Fibroblast of peridontal ligament (primary cell): ENCODE measurements around the gene SERPINA9.

Source experiments
- DNase-seq: peaks from one replicate; pipeline ENCODE4 v3.0.0-alpha.2; 2010; ENCODE audit errors: extremely low read depth

SERPINA9 gene

DNA sequence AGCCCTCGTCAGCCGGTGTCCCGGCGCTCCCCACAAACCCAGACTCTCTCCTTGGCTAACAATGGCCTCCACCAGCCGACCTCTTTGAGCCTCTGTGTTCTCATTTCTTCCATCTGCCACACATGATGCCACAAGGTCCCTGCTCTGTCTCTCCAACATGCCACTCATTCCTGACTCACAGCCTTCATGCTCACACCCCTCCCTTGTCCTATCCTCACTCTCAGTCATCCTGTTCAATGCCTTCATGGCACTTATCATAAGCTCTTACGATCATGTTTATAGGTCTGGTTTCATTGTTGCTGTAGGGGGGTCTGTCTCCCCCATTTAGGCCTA lies 13.8 kb downstream of the SERPINA9 start:
- DNase-seq, result no peak

DNA sequence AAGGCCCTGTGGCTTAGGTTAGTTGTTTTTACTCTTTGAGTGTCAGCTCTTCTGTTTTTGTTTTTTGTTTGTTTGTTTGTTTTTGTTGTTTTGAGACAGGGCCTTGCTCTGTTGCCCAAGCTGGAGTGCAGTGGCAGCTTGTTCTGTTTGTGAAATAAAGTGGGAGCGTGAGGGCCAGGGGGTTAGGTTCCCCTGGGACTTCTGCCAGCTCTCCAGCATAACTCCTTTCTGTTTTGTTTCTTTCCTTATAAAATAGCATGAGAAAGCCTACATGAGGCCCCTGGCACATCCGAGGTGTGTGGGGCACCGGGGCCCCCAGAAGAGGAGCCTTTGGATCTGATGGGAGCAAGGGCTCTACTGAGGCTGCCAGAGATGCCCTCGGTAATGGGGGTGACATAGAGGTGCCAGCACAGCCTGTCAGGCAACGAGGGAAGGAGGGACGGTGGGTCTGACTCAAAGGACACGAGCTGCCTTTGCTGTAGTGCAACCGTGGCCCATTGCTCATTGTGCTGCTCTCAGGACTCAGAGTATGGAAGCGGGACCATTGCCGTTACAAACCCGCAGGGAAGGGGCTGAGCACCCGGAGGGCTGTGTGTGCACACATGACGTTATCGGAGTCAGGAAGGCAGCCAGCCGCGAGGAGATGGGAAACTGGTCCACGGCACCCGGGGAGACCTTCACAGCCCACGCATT lies 14.3 kb downstream of the SERPINA9 start:
- DNase-seq, result no peak

DNA sequence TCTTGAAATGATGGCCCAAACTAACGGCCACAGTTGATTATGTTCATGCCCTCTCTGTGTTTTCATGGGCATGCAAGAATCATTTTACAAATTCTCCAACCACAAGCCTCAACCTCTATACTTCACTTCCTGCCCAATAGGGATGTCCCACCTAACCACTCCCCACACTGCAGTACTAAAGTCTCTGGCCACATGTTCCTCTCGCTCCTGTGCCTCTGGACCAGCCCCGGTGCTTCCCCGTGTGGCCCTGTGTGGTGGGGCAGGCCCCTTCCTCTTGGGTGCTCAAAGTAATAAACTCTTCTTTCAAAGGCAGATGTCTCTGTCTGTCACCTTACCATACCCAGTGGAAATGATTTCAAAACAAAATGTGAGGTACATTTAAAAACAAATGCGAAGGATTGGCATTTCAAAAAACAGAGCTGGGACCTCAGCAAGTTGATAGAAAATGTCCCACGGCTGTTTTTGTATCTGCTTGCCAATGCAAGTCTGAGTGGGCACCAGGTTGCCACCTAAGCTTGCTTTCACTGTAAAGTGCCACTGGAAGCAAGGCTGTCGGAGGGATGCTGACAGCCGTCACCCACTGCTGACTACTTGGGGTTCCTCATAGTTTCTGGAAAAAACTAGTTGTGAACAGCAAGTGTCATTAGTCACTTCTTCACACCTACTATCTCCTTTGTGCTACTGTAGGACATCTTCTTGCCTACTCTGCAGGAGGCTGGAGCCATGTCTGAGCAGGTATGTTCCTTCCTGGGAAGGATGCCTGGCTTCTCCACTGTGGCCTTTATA lies 15.2 kb downstream of the SERPINA9 start:
- DNase-seq, result no peak

DNA sequence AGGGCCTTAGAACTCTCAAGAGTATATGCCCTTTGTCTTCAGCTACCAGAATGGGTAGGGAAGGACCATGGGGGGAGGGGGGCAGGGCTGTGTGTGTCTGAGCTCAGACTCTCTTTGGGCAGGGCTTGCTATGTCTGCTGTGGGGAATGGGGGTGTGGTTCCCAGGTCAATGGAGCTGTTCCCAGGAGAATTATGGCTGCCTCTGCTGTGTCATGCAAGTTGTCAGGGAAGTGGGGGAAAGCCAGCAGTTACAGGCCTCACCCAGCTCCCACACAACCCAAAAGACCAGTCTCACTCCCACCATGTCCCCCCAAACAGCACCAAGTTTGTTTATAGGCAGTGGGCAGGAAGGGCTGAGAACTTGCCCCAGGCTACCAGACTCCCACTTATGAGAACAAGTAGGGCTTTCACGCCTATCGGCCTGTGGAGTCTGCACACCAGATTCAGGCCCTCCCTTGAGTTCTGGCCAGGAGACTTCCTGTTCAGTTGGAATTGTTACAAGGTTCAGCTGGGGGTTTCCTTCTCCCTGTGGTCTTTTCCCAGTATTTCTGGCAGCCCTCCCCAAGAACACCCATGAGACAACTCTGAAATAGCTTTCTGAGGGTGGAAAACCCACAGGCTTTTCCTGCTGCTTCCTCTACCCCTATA lies 17.3 kb downstream of the SERPINA9 start:
- DNase-seq, result no peak

DNA sequence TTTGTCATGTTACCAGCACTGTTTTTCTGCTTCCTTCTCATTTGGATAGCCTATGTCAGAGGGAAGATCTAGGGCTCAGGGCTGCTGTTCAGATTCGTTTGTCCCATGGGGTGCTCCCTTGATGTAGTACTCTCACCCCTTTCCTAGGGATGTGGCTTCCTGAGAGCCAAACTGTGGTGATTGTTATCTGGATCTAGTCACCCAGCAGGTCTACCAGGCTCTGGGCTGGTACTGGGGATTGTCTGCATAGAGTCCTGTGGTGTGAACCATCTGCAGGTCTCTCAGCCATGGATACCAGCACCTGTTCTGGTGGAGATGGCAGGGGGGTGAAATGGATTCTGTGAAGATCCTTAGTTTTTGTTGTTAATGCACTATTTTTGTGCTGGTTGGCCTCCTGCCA lies 17.9 kb downstream of the SERPINA9 start:
- no peak for DNase-seq

DNA sequence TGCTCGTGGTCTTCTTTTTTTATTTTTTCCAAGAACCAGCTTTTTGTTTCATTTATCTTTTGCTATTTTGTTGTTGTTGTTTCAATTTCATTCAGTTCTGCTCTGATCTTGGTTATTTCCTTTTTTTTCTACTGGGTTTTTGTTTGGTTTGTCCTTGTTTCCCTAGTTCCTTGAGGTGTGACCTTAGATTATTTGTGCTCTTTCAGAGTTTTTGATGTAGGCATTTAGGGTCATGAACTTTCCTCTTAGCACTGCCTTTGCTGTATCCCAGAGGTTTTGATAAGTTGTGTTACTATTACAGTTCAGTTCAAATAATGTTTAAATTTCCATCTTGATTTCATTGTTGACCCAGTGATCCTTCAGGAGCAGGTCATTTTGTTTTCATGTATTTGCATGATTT lies 20.1 kb downstream of the SERPINA9 start:
- DNase-seq, result no peak

DNA sequence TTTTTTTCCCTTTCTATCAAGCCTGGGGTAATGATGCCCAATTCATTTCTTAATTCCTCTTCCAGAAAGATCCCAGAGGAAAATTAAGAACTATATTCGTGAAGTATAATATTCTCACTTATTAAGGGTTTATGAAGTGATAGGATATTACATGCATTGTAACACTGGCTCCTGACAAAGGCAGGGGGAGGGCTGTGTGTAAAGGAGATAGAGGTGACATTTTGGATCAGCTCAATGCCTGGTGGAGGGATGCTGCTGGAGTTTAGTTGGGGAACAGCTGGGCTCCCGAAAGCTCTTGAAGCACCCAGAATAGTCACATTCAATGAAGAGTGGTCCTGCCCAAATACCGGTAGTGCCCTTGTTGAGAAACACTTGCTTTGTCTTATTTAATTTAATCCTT lies 24.2 kb downstream of the SERPINA9 start:
- DNase-seq, result no peak

DNA sequence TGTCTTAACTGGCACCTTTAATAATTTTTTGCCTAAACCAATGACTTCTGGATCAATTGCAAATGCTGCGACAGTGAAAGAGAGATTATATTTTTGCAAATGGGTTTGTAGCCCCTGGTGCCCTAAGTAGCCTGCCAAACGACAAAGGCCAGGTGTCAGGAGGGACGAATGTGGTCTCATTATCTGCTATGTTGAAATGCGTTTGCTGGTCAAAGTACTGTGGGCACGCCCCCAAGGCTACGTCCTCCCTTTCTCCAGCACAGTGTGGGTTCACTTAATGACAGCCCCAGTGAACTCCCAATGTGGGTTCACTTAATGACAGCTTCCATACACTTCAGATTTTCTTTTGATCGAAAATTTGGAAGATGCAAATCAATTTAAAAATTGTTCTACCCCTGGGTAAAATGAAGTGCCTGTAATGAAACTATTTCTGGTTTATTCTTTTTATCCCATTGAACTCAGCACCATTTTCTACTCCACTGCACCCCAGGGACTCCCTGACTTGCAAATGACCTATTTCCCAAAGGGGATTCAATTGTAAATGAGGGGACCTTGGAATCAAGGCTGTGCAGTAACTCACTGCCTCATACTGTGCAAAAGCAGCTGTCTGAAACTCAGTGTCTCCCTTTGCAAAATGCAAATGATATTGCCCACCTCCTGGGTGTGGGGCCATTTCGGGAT lies 24.8 kb downstream of the SERPINA9 start:
- DNase-seq, result no peak

DNA sequence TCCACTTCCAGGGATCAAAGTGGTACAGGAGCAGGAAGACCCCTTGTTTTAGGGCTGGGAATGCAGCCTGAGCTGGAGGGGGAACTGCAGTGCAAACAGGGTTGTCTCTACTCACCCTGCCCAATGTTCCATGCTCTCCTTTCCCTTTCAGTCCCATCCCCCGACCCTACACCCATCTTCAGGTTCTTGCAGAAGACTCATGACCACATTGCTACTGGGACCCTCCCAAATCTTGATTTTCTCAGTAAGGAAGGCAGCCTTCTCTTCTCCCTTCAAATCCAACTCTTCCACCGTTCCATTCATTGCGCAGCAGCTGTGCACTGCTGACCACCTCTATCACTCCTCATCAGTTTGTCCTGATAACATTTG lies 25.3 kb downstream of the SERPINA9 start:
- no peak for DNase-seq

DNA sequence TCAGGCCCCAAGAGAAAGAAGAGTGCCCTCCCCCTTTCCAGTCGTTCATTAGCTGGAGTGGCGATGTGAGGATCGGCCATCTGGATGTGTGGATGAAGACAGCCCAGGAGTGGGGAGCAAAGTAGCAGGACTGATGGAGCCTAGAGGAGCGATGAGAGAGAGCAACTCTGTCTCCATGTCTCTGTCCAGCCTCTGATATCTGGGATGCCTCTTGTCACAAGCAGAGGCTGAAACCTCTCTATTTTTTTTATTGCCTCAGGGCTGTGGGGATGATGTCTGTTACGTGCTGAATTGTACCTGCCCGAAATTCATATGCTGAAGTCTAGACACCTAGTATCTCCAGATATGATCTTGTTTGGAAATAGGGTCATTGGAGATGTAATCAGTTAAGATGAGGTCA lies 26.1 kb downstream of the SERPINA9 start:
- no peak for DNase-seq

DNA sequence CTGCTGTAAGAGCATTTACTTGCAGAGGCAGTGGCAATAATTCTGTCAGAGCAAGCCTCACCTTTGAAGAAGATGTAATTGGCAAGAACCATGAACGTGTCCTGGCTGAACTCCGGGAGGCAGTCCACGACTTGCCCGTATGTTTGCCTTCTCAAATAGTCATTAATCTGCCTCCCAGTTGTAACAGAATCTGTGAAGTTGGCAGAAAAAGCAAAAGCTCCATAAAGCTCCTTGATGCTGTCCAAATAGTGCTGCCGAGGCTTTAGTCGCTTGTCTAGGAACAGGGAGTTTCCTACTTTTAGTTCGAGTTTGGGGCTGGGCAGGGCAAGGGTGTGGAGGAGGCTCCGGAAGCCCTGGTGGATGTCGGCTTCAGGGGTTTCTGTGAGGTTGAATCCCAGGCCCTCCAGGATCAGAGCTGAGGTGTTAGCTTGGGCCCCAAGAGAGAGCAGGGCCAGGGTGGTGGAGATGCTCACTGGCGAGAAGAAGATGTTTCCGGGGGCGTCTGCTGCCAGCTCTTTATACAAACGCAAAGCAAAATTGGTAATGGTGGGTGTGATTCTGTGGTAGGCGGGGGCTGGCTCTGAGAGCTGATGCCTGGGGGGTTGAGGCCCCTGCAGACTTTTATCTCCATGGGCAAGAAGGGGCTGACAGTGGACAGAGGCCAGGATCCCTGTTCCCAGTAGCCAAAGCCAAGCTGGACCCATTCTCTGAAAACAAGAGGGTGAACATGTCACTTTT lies 27.8 kb downstream of the SERPINA9 start:
- no peak for DNase-seq

DNA sequence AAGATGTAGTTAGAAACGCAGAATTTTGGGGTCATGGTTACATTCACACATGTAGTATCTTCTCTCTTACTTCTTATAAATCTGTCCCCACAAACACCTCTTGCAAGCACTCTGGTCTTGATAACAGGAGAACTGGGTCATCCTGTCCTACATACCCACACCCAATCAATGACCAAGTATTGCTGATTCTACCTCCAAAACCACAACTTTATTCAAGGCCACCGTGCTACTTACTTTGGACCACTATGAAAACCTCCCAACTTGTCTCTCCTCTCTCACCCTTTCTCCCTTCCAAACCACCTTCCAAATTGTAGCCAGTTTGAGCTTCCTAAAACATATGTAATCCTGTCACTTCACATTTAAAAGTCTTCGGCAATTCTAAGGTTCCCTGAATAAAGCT lies 28.8 kb downstream of the SERPINA9 start:
- DNase-seq, result no peak

DNA sequence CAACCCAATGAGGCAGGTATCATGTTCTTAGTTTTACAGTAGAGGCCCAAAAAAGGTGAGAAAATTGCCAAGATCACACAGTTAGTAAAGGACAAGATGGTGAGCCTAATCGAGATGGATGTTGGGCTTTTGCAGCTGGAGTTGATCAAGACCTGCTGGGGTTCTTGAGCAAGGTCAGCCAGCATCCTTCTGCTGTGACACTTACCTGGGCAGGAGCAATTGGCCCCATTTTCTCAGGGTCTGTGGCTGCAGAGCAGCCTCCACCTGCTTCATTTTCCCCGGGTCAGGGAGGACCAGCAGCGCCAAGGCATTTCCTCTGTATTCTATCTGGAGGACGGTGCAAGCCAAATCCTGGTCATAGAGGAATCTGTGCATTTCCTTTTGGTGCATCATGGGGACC lies 29.9 kb downstream of the SERPINA9 start:
- no peak for DNase-seq

DNA sequence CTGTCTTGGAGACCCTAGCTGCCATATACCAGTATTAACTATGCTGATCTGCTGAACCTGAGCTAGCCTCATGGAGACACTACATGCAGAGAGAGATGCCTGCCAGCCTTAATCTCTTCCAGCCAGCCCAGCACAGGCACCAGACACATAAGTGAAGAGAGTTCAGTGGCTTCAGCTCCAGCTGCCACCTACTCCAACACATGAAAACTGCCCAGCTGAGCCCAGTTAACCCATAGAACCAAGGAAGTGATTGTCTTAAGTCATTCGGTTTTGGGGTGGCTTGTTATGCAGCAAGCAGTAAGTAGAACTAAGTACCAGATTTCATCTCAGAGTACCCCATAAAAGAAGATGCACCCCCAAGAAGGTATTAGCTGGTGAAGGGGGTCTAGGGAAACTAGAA lies 31.0 kb downstream of the SERPINA9 start:
- DNase-seq, result no peak

DNA sequence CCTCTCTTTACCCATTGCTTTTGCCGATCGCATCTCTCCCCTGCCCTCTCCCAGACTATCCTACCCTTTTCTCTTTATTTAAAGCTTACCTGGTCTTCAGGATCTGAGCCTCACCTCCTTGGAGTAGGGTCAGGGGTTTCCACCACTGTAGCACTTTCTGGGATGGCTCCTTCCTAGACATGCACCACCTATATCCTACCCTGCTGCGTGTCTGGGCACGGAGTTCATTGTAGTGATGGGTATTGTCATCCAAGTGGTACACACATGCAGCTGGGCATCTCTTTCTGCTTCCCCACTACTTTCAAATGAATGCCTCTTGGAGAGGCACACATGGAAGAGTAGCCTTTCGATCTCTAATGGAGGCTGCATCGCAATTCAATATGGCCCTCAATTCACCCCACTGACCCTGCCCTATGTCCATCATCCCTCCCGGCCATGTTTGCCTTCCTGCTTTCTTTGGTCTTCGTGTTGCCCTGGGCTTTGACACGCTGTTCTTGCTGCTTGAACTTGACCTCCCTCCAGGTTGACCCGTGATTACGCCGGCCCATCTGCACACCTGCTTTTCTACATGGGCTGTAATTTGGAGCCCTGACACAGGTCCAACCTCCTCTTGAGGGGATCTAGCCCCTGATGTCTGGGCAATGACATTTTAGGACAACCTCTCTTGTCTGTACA lies 34.3 kb downstream of the SERPINA9 start:
- DNase-seq, result no peak

DNA sequence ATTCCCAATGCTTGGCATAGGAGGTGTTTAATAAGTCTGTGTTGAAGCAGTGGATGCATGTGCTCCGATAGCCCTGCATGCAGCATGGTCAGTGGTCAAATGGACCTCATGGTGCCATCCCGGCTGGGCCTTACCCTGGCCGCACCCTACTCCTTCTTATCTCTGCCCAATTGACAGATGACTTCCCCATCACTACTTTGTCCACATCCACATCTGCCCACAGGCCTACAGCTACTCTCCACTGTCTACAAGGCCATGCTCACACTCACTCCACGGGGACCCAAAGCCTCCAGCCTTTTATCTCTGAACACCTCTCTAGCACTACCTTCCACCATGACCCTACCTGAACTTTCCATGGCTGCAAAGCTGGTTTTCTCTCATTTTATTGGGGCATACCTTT lies 34.9 kb downstream of the SERPINA9 start:
- DNase-seq, result no peak

DNA sequence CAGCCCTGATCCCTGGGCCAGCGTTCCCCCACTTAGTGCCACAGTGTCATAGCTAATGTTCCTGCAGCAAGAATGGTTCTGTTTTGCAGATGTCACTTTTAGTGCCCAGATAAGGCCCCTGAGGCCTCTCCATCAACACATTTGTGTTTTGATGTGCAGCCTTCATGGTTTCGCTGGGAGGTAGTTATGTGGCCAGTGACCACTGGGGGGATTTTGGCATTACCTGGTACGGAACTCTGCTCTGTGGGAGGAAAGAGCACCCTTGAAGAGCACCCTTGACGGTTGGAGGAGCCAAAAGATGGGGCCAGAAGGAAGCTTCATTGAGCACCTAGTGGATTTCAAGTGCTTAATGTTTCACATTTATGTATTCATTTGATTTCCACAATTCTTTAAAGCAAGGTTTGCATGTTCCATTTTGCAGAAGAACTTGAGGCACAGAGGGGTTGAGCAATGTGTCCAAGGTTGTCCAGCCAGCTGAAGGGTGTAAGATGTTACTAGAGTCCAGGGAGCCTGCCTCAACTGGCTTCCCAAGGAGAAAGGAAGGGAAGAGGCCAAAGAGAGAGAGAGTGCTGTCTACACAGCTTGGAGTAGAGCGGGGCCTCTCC lies 36.4 kb downstream of the SERPINA9 start:
- DNase-seq, result no peak

DNA sequence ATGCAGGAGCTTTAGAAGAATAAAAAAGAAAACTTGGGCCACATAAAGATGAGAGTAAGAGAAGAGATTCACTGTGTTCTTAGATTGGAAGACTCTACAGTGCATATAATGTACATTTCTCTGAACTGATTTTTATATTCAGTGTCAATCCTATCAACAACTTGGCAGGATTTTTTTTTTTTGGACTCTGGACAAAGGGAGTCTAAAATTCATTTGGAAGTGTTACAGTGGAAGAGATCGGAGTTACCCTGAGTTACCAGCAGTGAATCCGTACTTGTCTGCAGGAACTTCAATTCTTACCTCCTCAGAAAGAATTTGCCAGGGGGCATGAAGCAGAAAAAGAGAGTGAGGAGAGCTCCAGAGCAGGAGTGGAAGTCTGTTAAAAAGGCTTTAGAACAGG lies 47.4 kb downstream of the SERPINA9 start:
- DNase-seq, result no peak

DNA sequence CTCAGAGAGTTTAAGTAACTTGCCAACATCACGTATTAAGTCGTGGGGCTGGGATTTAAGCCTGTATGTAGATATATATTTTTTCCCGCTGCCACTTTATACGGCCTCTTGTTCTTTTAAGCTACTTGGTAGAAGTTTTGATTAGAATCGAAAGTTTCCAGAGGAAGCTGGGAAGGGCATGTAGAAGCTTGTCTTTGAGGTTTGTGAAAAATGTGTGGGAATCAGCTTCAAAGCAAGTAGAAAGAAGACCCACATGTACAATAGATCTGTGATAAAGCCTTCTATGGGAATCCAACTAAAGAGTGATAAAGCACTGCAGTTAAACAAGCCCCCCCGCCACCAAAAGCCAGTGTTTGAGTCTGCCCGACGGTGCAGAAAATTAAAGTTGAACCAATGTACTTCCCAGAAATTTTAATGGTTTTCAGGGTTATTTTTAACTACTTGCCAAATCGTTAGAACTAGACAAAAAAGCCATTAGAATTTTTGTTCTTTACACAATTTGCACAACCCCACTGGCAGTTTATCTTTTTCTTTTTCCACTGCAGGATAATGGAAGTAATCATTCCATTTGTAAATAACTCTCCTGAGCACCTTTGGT lies 48.9 kb downstream of the SERPINA9 start:
- no peak for DNase-seq

DNA sequence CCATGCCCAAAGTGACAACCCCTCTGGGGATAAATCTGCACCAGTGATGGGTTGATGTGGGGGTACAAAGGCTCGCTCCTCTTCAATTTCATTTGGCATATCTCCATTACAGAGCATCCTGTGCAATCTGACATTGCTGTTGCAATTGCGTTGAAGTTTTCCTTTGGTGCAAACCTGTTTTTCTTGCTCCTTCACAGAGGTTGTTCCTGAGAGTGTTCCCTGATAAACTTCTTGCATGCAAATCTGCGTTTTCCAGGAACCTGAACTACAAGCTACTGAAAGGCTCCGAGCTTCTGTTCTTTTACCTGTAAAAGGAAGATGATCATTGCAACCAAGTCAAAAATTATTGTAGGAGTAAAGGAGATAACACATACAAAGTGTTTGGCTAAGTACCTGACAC lies 49.5 kb downstream of the SERPINA9 start:
- DNase-seq, result no peak

DNA sequence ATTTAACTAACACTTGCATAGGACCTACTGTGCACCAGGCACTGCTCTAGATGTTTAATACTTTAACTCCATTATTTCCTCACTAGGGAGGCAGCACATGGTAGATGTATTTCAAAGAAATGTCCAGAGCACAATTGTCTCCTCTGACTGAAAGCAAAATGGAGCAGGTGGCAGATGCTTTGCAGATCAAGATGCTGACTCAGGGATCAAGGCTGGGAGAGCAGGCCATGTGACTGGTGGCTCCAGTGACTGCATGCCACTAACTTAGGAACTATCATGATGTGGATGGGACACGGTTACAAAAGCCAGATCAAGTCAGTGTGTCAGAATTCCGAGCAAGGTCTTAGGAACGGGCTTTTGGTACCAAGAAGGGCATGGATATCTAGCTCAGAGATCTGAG lies 51.6 kb downstream of the SERPINA9 start:
- DNase-seq, result no peak
